Activated CD4-positive, alpha-beta T cell treated with anti-CD3 and anti-CD28 coated beads, Interleukin-10, Interleukin-2, amounts not matched to agents 100 ng/mL and 50 ng/mL, durations not matched to agents 16 hours and 8 hours (primary cell): ENCODE results near the gene PDCD6IP.

Experiments
- DNase-seq: peaks from one replicate; pipeline ENCODE4 v3.0.0-alpha.2; 2020

Gene PDCD6IP

DNA sequence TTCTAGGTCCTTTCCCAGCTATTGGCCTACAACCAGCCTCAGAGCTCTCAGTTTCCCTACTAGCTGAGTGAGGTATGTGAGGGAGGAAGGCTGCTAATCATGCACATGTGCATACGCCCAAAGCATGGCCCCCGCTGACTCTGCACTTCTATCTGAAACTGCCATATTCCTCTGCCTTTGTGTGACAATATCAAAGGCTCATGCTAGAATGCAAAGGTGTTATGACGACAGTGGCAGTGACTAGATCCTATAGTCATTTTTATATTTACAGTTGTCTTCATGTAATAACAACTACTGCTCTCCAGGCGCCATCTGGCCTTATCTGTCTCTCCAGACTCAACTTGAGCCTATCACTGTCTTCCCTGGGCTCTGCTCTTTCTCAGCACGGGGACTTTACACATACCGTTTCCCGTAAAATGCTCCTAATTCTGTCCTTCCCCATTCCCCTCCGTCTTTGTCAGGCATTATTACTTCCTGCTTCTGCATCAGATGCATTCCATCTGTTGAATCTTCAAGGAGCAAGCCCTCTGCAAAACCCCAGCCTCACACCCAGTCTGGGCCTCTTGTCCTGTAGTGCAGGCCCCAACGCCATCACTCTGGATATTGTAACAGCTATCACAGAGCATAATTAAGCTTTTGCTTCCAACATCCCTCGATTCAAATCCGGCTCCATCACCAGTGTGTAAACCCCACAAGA lies 102.5 kb downstream of the PDCD6IP start:
- DNase-seq, result no peak

DNA sequence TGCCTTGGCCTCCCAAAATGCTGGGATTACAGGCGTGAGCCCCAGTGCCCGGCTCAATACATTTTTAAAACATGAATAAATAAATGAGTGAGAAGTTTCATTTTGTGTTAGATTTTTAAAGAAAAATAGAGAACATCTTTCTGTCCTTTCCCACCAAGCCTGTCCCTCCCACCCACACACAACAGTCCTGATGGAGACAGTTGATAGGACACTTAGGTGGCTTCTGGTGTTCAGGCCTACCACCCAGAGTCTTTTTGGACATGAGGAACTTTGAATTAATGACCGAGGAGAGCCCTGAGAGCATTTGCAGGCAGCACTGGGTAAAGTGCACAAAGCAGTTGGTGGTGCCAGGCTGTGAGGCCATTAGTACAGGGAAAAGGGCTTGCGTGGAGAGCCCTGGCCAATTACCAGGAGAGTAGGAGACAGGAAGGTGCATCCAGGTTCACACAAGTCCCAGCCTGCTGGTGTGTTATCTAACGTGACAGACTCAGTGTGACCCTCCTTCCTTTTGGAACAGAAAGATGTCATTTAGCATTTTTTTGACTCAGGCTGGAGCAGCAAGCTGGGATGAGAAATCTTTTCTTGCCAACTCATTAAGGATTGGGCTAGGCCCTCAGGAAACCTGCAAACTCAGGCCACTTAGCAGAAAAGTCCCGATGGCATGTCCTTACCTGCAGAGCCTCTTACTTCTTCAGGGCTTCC lies 103.6 kb downstream of the PDCD6IP start:
- no peak for DNase-seq

DNA sequence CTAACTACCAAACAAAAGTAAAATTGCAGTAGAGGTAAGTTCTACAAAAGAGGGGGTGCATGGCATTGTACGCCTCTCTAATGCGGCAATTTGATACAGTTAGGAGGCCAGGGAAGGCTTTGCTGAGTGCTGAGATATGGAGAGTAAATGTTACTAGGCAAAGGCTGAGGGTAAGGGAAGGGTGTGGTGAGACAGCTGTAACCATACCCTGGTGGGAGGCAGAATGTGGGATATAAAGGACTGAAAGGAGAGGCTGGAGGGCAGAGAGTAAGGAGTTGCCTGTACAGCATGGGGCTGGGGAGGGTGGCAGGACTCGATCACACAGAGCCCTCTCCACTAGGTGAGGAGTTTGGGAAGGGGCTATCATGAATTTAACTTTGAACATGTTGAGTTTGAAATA lies 106.3 kb downstream of the PDCD6IP start:
- no peak for DNase-seq

DNA sequence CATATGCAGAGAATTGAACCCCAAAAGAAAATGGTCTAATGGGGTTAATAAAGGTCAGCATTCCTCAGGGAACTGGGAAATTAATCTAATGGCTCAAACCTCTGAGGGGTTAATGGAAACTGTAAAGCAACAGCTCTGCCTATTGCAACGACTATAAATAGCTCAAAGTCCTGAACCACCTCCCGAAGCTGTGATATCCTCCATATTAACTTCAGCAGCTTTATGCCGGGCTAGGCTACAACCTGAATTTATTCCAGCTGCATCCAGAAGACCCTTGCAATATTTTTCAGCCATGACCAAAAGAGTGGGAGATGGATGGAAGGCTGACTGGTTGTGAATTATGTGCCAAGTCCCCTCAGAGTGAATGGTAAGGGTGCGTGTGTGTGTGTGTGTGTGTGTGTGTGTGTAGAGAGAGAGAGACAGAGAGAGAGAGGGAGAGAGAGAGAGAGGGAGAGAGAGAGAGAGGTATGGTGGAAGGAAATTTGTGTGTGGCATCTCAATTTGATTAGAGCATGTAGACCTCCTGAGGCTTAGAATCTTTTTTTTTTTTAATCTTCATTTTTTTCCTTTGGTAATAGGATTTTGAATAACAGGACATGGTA lies 109.9 kb downstream of the PDCD6IP start:
- no peak for DNase-seq

DNA sequence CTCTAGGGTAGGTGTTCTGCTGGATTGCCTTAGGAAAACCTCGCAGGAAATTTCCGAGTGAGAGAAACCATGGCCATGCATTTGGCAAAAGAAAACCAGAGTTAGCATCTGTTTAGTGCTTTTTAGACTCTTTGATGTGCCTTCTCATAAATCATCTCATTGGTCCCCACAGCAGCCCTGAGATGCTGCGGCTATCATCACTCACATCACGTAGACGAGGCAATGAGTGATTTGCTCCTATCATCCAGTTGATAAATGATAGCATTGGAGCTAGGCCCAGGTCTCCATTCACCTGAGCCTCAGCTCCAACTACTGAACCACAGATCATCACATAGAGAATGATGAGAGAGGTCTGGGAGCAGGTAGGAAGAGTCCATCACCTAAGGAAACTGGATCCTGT lies 111.1 kb downstream of the PDCD6IP start:
- DNase-seq, result no peak

DNA sequence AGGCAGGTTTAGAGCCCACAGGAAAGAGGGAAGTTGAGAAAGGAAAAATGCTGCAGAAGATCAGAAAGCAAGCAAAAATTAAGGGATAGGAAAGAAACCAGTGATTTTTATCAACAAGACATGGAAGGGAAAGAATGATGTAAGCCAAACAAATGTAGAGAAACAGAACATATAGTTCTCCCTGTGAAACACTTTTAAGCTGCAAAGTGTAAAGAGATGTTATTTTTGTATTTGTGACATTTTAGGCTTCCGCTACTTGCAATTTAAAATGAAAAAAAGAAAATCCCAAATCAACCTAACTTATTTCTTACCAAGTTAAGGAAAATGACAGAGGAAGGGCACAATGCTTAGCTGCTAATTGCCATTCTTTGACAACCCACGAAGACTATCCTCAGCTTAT lies 111.6 kb downstream of the PDCD6IP start:
- DNase-seq, result no peak

- no peak for DNase-seq
These were observed 113.3 kb downstream of the PDCD6IP start for GRCh38 chr3:33911525-33912322.

GRCh38 chr3:33914212-33914611 lies 115.8 kb downstream of the PDCD6IP start:
- no peak for DNase-seq

DNA sequence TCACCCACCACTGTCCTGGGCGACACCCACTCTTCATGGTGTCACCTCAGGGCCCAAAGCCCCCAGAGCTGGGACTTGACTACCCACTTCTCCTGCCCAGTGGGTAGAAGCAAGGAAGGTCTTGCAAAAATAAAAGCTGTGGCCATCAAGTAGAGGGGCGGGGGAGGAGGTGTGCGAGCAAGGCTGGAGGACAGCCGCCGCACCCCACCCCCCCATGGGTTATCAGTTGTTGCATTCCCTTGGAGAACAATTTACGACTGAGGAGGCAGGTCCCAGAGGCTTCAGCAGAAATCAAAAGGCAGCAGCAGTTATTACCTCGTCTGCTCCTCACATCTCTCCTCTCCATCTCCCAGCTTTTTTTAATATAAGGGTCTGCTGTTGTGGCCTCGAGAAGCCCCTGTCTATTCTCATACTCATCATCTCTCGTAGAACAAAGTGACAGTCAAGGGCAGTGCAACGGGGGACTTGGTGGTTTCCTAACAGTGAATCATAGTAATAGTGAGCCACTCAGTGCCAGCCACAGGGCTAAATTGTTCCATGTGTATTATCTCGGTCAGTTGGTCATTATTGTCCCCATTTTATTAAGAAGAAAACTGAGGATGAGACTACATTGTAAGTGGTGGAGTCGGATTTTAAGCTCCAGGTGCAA lies 116.4 kb downstream of the PDCD6IP start:
- no peak for DNase-seq

DNA sequence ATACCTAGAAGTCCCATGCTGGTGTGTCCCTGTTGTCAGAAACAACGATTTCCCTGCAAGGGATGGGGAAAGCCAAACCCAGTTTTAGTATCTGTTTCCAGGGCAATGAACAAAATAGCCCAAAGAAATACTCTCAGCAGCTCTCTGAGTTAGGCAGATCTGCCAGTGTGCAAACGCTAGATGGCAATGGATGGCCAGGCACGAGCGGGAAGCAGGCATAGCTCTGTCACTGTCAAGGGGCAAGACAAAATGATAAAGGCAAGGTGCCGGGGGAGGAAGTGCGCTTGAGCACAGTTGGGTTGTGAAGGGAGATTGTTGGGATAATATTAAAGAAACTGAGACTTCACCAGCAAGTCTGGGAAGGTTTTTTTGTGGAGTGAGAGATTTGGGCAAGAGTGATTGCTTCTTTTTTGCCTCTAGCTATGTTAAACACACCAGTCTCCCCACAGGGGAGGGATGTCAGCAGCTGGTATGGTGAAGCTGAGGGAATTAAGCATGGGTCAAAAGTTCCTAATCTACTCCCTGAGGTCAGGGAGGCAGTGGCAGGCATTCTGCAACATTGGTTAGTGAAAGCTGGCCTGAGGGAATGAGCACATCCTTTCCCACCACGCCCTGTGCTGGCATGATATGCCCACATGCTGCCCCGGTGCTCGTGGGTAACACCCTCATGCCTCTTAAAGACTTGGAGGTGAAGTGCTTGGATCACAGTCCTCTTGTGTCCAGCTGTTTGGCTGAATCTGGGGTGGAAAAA lies 117.5 kb downstream of the PDCD6IP start:
- DNase-seq, result peak; percentile 9

GRCh38 chr3:33918126-33918756 lies 119.8 kb downstream of the PDCD6IP start:
- no peak for DNase-seq
